Muscle of arm (tissue), 14 donors: ENCODE data around the gene MYO18B. TPM values are rescaled to one million over a fixed set of nuclear protein-coding genes. Genes with fewer than 3 reads are reported as not detected.
"Not testable (repeated sequence)": the region's sequence is repeated elsewhere in the genome, so short reads cannot be mapped to it uniquely, and the experiment has no call there.

ENCODE experiments used
- DNase-seq: peaks from one replicate; pipeline ENCODE4 v3.0.0-alpha.2; 2013
- long read RNA-seq, 11 donors: transcript quantifications; one replicate each; lab custom pipeline, GENCODE V29; 2026
- polyA plus RNA-seq, 12 donors: library from polyadenylated mRNA; unstranded; fragments of 120-200 nt; gene quantifications; one replicate each; pipeline ENCODE4 v1.2.1, GENCODE V29; 2013; ENCODE audit not compliant: insufficient read length in 12 of 12

MYO18B gene
- polyA plus RNA-seq, result 100 to 1,000 TPM in 2 of 12 donors, 10 to 100 TPM in 10; 26.6 to 139 (median 64.0) TPM
- long read RNA-seq, donor 1, result 0 reads
- long read RNA-seq, donor 2, partial matches to known transcripts, result 8 of 33 reads
- long read RNA-seq, donor 2, other reads (novel, unspliced or antisense), result 25 of 33 reads
- long read RNA-seq, donor 3, partial matches to known transcripts, result 0 of 5 reads
- long read RNA-seq, donor 3, other reads (novel, unspliced or antisense), result 5 of 5 reads
- long read RNA-seq, donor 4, partial matches to known transcripts, result 7 of 7 reads
- long read RNA-seq, donor 4, other reads (novel, unspliced or antisense), result 0 of 7 reads
- long read RNA-seq, donor 5, partial matches to known transcripts, result 27 of 27 reads
- long read RNA-seq, donor 5, other reads (novel, unspliced or antisense), result 0 of 27 reads
- long read RNA-seq, donor 6, partial matches to known transcripts, result 20 of 20 reads
- long read RNA-seq, donor 6, other reads (novel, unspliced or antisense), result 0 of 20 reads
- long read RNA-seq, donor 7, result 0 reads
- long read RNA-seq, donor 8, partial matches to known transcripts, result 25 of 51 reads
- long read RNA-seq, donor 8, other reads (novel, unspliced or antisense), result 26 of 51 reads
- long read RNA-seq, donor 9, result 0 reads
- long read RNA-seq, donor 10, partial matches to known transcripts, result 39 of 49 reads
- long read RNA-seq, donor 10, other reads (novel, unspliced or antisense), result 10 of 49 reads
- long read RNA-seq, donor 11, partial matches to known transcripts, result 0 of 8 reads
- long read RNA-seq, donor 11, other reads (novel, unspliced or antisense), result 8 of 8 reads

- peak; percentile 31 for DNase-seq
Measured at GRCh38 chr22:25741692-25742626, at the start of gene MYO18B. MYO18B (plus strand) TSS chr22:25742188; CDS start chr22:25761093, 18,905 bp downstream.

GRCh38 chr22:25692397-25693267, 49.4 kb upstream of the MYO18B start:
- no peak for DNase-seq

GRCh38 chr22:25693268-25693565, 48.8 kb upstream of the MYO18B start:
- no peak for DNase-seq

- no peak for DNase-seq
Measured at GRCh38 chr22:25694196-25694907, 47.6 kb upstream of the MYO18B start.

- no peak for DNase-seq
Measured at GRCh38 chr22:25695146-25695545, 46.8 kb upstream of the MYO18B start.

GRCh38 chr22:25696763-25697162, 45.2 kb upstream of the MYO18B start:
- no peak for DNase-seq

GRCh38 chr22:25697181-25697664, 44.8 kb upstream of the MYO18B start:
- DNase-seq, result peak; percentile 52

GRCh38 chr22:25697978-25698377, 44.0 kb upstream of the MYO18B start:
- no peak for DNase-seq

GRCh38 chr22:25698461-25698860, 43.5 kb upstream of the MYO18B start:
- DNase-seq, result no peak

- no peak for DNase-seq
Measured at GRCh38 chr22:25698978-25699377, 43.0 kb upstream of the MYO18B start.

- DNase-seq, result peak; percentile 88
Measured at GRCh38 chr22:25701056-25701780, 40.8 kb upstream of the MYO18B start.

GRCh38 chr22:25702040-25702439, 39.9 kb upstream of the MYO18B start:
- no peak for DNase-seq

- no peak for DNase-seq
Measured at GRCh38 chr22:25702571-25703167, 39.3 kb upstream of the MYO18B start.

GRCh38 chr22:25704701-25705100, 37.3 kb upstream of the MYO18B start:
- DNase-seq, result no peak

- no peak for DNase-seq
Measured at GRCh38 chr22:25706197-25706596, 35.8 kb upstream of the MYO18B start.

GRCh38 chr22:25708430-25708829, 33.6 kb upstream of the MYO18B start:
- DNase-seq, result not testable (repeated sequence)

GRCh38 chr22:25709758-25710157, 32.2 kb upstream of the MYO18B start:
- DNase-seq, result no peak

- no peak for DNase-seq
Measured at GRCh38 chr22:25710501-25710900, 31.5 kb upstream of the MYO18B start.

- no peak for DNase-seq
Measured at GRCh38 chr22:25711491-25711890, 30.5 kb upstream of the MYO18B start.
